ENCODE measurements around the gene NPAS2. TPM values are rescaled to one million over a fixed set of nuclear protein-coding genes. Genes with fewer than 3 reads are reported as not detected.

NPAS2 gene
- total RNA-seq, 4 donors from 2014 or later: 14.1 to 45.8 (median 28.1) TPM

DNA sequence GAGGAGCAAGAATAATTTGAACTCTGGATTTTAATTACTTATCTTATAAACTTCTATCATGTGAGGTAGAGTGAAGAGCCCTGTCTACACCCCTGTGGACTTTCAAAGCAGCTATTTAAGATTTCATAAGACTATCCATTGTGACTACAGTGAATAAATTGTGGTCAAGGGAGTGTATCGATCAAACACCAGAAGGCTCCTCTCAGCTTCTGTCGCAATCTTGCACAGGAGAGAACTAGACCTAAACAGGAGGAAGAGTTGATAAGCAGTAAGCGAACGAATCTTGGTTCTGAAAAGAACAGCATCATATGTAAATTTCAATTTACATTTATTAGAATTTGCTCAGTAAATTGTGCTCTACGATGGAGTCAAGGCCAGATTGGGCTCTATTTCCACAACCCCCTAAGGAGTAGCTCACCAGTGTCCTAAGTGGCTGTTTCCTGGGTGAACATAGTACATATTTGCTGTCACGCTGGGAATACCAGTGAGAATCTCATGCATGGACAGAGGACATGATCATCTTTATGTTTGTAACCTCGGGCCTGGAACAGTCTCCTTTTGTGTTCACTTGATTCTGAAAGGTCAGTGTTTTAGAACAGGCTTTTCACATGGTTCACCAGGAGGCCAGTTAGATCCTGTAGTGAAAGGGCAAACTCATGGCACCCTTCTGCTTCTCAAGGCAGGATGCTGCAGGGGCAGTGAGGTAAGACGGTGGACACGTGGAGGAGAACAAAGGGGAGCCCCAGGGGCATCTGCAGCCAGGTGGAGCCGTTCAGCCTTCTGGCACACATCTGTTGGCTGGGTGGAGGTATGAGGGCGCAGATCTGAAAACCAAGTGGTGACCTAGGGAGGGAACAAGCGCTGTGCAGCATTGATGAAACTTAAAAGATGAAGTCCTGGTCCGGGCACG lies 33.3 kb downstream of the NPAS2 start:
- 83% methylated on average over 14 of the region's 14 CpGs for WGBS
- H3K36me3 ChIP-seq: no peaks in the 10 kb centered on the region
- no peak overlapping the region for H3K27ac ChIP-seq (replicated peaks in 1 of 4)
- DNase-seq (ENCODE audit: extremely low spot score): no peak
- H3K4me1 ChIP-seq: peaks cover 0 to 23% (median 0%) of the 10 kb centered on the region in 4 donors
- H3K9me3 ChIP-seq: no peaks in the 10 kb centered on the region
- intact Hi-C loops (cut with DNase I): no loop called here
- H3K27me3 ChIP-seq: no peaks in the 10 kb centered on the region
- TF ChIP-seq, protein P1, sequence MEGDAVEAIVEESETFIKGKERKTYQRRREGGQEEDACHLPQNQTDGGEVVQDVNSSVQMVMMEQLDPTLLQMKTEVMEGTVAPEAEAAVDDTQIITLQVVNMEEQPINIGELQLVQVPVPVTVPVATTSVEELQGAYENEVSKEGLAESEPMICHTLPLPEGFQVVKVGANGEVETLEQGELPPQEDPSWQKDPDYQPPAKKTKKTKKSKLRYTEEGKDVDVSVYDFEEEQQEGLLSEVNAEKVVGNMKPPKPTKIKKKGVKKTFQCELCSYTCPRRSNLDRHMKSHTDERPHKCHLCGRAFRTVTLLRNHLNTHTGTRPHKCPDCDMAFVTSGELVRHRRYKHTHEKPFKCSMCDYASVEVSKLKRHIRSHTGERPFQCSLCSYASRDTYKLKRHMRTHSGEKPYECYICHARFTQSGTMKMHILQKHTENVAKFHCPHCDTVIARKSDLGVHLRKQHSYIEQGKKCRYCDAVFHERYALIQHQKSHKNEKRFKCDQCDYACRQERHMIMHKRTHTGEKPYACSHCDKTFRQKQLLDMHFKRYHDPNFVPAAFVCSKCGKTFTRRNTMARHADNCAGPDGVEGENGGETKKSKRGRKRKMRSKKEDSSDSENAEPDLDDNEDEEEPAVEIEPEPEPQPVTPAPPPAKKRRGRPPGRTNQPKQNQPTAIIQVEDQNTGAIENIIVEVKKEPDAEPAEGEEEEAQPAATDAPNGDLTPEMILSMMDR (IDR thresholded peaks at IDR 0.05): no peak
- TF ChIP-seq POLR2AphosphoS5 (IDR thresholded peaks at IDR 0.05): no peak
- TF ChIP-seq POLR2A (IDR thresholded peaks at IDR 0.05; ENCODE audit: low read depth): no peak
- TF ChIP-seq EP300 (IDR thresholded peaks at IDR 0.05): no peak
- H3K4me3 ChIP-seq: no peak overlapping the region

DNA sequence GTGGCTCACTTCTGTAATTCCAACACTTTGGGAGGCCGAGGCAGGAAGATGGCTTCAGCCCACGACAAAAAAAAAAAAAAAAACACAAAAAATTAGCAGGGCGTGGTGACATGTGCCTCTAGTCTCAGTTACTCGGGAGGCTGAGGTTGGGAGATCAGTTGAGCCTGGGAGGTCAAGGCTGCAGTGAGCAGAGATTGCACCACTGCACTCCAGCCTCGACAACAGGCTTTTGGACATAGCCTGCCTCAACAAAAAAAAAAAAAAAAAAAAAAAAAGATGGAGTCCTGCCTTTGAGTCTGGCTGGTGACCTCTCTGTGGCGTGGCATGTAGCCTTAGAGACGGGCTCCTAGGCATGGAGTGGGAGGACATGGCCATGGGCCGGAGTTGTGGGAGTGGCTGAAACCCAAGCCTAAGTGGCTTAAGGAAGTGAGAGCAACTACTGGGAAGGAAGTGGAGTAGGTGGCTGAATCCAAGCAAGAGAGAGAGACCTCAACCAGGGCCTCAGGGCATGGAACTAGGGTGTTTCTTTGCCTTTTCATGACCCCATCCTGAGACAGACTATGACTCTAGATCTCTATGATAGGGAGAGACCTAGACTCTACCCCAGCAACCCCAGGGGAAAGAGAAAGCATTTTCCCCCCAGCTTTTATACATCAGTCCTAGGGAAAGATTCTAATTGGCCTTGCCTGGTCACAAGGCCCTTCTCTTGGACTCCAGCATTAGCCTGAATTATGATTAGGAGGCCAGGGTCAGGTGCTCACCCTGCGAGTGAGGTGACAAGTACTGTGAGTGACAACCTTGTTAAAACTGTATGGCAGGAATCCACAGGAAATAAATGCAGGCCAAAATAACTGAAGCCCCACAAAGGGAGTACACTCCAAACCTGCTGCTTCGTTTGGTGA lies 34.2 kb downstream of the NPAS2 start:
- Histone ChIP-seq H3K4me1 (peaks cover 0 to 23% (median 0%) of the 10 kb centered on the region in 4 donors), H3K9me3 (no peaks in the 10 kb centered on the region), H3K27ac (replicated peaks in 1 of 4) (no peak overlapping the region), H3K36me3 (no peaks in the 10 kb centered on the region), H3K4me3 (no peak overlapping the region), H3K27me3 (no peaks in the 10 kb centered on the region)
- 93% methylated on average over 10 of the region's 10 CpGs for WGBS
- TF ChIP-seq POLR2AphosphoS5 (IDR thresholded peaks at IDR 0.05) (no peak), POLR2A (IDR thresholded peaks at IDR 0.05; ENCODE audit: low read depth) (no peak), EP300 (IDR thresholded peaks at IDR 0.05) (no peak)
- TF ChIP-seq, protein P1 (IDR thresholded peaks at IDR 0.05): no peak
- no peak for DNase-seq (ENCODE audit: extremely low spot score)
- intact Hi-C loops (cut with DNase I): no loop called here

DNA sequence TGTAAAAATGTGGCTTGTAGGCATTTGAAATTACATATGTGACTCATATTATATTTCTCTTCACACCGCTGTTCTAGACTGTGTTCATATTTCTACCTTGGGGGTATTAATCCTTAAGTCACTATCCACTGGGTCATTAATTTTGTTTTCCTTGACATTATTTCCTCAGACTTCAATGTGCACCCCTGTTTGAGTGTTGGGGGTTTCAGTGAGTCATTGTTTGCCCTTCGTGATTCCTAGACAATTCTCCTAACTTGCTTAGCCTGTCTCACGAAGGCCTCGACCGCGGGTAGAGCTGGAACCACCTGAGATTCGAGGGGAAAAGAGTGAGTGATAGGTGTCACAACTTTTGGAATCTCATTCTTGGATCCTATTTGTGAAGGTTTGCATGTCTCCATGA lies 35.1 kb downstream of the NPAS2 start:
- H3K4me3 ChIP-seq: no peak overlapping the region
- no peak overlapping the region for H3K27ac ChIP-seq (replicated peaks in 1 of 4)
- intact Hi-C loops (cut with DNase I): no loop called here
- no peak for DNase-seq (ENCODE audit: extremely low spot score)
- over 99% methylated on average over 7 of the region's 7 CpGs for WGBS
- H3K36me3 ChIP-seq: no peaks in the 10 kb centered on the region
- no peaks in the 10 kb centered on the region for H3K27me3 ChIP-seq
- TF ChIP-seq, protein P1 (IDR thresholded peaks at IDR 0.05): no peak
- TF ChIP-seq EP300 (IDR thresholded peaks at IDR 0.05) (no peak), POLR2A (IDR thresholded peaks at IDR 0.05; ENCODE audit: low read depth) (no peak), POLR2AphosphoS5 (IDR thresholded peaks at IDR 0.05) (no peak)
- H3K4me1 ChIP-seq: peaks cover 0 to 23% (median 0%) of the 10 kb centered on the region in 4 donors
- no peaks in the 10 kb centered on the region for H3K9me3 ChIP-seq

DNA sequence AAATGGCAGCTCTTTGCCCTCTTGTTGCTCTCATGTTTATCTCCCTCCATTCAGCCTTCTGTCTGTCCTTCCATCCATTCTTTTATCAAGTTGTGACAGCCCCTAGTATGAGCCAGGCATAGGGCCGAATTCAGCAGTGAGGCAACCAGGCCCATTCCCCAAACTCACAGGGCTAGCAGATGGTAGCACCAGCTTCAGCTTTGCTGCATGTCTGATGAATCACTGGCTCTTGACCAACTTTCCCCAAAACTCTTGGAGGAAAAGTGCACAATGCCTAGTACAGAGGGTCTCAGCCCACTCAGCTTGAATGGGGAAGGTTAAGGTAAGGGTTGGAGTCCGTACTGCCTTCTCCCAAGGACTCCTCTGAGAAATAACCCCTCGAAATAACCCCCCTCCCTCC lies 35.7 kb downstream of the NPAS2 start:
- intact Hi-C loops (cut with DNase I): no loop called here
- Histone ChIP-seq H3K36me3 (no peaks in the 10 kb centered on the region), H3K9me3 (no peaks in the 10 kb centered on the region), H3K4me1 (peaks cover 0 to 23% (median 0%) of the 10 kb centered on the region in 4 donors), H3K27ac (replicated peaks in 1 of 4) (no peak overlapping the region), H3K27me3 (no peaks in the 10 kb centered on the region), H3K4me3 (no peak overlapping the region)
- no peak for TF ChIP-seq POLR2AphosphoS5 (IDR thresholded peaks at IDR 0.05)
- TF ChIP-seq POLR2A (IDR thresholded peaks at IDR 0.05; ENCODE audit: low read depth): no peak
- TF ChIP-seq, protein P1 (IDR thresholded peaks at IDR 0.05): no peak
- no peak for TF ChIP-seq EP300 (IDR thresholded peaks at IDR 0.05)
- 97% methylated on average over 3 of the region's 3 CpGs for WGBS
- DNase-seq (ENCODE audit: extremely low spot score): no peak

Data from esophagus muscularis mucosa (tissue), 4 donors.